HG02884 (cell line): Measurements from ENCODE around the gene LDAH.

Experiments
- ATAC-seq: cut with Tn5 transposase; IDR thresholded peaks from one replicate; pipeline ENCODE4 v1.9.1; 2021; ENCODE audit warnings: mild to moderate bottlenecking, moderate library complexity; ENCODE audit not compliant: unreplicated experiment

Gene LDAH

DNA sequence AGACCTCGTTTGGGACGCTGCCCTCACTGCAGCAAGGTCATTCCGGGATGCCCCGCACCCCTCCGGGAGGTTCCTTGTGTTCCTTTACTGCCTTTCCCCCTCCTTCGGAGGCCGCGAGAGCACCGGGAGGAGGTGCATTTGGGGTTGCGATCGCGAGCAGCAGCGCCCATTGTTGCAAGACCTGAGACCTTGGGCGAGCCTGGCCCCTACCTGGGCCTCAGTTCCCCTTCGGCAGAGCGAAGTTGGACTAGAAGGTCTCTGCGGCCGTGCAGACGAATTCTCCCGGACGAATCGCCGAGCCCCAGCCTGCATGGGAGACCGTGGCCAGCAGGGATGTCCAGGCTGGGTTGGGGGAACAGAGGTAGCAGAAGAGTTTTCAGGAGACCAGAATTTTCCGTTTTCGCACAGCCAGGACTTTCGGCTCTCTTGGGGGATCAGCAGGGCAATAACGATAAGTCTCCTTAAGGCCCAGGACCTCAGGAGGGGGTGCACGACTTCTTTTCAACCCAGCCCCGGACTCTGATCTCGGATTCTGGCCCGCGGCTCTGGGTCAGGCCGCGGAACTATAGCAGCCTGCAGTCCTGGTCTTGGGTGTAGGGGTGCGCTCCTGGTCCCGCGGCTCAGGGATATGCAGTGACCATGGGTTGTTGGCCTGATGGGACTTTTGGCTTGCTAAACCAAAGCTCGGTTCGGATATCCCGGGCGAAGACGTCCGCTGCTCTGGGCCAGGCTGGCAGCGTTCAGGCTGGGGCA, 153.2 kb downstream of the LDAH start:
- no peak for ATAC-seq

DNA sequence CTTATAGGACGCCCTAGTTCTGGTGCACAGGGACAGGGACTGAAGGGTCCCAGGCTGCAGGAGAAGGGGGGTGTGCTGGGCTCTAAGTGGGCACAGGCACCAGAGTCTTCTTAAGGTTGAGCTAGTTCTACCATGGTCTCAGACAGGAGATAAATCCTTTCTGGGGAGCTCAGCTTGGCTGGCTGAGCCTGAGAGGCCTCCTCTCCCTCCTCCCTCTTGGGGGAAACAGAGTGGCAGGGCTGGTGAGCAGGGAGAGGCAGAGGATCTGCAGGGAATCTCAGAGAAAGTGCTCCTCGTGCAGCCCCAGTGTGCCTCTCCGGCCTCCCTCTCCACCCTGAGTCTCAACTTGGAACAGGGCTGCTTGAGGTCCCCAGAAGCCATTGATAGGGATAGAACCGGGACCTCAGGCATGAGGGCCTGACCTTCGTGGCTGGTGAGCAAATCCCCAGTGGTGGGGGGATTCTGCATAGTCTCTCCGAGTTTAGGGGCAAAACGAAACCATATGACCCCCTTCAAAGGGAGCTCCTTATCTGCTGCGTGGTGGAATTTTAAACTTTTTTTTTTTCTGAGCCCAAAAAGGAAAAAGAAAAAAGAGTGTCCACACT, 153.9 kb downstream of the LDAH start:
- no peak for ATAC-seq

DNA sequence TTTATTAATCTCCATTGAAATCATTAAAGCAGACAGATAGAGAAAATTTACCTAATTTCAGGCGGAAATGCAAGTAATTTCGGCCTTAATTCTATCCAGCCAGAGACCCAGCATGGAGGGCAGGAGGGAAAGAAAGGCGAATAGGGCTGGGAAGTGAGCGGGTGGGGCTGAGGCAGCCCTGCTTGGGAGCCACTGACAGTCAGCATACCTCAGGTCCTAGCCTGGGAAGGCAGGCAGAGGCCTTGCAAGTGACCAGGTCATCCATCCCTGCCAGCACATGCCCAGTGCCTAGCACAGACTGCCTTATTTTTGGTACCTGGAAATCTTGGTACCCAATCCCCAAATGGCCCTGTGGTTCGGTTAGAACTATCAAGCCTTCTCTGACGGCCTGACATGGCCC, 154.4 kb downstream of the LDAH start:
- no peak for ATAC-seq

DNA sequence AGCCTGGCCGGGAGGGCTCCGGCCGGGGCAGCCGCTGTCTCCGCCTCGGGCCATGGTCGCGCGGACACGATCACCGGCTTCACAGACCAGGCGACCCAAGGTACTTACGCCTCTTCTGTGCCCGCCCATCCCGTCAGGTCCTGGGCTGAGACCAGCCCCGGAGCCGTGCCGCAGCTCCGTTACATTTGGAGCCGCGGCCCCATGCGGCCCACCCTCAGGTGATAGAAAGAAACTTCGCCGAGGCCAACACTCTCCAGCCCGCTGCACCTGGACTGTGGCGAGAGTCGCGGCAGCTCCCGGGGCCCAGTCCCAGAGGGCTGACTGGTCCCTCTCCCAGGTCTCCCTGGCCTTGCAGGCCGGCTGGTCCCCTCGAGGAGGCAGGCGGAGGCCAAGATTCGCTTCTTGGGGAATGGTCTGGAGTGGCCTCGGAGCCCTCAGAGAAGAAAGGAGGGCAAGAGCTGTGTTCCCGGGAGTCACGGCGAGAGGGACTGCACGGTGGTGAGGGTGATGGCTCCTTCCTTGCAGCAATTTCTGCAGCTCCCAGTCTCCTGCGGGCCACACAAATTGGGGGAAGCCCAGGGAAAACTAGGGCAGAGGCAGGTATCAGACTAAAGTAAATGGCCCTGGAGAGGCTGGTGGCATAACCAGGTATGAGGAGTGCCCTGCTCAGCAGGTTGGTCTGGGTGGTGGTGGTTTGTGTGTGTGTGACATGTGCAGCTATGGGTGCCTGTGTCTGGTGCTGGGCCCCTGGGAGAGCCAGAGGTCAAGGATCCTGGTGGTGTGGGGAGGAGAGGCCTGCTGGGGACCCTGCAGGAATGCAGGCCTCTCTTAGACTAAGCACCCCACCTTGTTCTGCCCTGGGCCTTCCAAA, 155.1 kb downstream of the LDAH start:
- ATAC-seq = no peak

DNA sequence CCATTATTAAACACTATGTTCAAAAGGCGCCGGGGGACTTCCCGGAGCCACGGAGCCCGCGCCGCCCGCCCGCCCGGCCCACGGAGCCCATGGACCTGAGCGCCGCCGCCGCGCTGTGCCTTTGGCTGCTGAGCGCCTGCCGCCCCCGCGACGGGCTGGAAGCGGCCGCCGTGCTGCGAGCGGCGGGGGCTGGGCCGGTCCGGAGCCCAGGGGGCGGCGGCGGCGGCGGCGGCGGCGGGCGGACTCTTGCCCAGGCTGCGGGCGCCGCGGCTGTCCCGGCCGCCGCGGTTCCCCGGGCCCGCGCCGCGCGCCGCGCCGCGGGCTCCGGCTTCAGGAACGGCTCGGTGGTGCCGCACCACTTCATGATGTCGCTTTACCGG, 155.8 kb downstream of the LDAH start:
- ATAC-seq = no peak

DNA sequence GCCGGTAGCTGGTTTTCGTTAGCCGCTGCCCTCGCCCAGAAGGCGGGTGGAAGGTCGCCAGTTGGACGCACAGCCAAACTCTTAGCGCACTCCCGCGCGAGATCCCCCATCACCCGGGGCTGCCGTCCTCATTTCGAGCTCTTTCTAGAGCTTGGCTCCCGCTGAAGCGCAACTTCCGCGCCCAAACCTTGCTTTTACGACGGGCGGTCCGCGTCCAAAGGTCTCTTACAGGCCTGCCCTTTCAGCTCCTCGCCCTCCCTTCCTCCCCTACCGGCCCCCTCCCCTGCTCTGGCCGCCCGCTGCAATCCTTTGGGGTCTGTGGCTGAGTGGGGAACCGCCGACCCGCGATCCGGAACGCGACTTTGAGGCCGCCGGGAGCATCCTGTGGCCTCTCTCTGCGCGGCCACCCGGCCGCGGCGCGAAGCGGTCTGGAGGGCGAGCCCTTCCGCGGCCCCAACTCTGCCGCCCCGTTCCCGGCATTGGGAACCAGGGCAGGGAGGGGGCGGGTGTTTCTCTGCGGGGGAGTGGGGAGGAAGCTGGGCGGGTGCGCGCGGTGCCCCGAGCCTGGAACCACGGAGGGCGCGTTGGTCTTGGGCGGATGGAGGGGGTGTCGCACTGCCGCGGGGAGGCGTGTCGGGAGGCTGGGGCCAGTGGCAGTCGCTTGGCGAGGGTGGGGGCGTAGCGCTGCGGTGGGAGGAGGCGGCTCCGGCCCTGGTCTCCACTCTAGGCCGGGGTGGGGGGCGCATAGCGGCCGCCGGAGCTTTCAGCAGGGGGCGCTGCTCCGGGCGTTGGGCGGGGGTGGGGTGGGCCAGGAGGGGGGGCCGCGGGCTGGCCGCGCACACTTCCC, 156.4 kb downstream of the LDAH start, which contains the start of gene GDF7:
GDF7 (plus strand) TSS at position 841 of the 847 bp plus-strand sequence. CDS start 96 bp downstream, outside the sequence.
- ATAC-seq = no peak

DNA sequence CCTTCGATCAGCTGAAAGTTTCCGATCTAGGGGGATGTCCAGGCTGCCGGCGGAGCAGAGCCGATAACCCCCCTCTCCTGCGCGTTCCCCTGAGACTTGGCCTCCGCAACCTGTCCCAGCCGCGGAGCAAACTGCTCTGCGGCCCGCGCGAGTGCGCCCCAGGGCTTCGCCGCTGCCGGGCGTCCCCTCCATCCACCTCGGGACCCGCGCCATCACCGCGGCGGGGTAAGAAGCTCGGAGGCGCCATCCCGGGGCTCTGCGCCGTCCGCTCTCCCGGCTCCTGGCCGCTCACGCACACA, 156.9 kb downstream of the LDAH start:
- no peak for ATAC-seq

DNA sequence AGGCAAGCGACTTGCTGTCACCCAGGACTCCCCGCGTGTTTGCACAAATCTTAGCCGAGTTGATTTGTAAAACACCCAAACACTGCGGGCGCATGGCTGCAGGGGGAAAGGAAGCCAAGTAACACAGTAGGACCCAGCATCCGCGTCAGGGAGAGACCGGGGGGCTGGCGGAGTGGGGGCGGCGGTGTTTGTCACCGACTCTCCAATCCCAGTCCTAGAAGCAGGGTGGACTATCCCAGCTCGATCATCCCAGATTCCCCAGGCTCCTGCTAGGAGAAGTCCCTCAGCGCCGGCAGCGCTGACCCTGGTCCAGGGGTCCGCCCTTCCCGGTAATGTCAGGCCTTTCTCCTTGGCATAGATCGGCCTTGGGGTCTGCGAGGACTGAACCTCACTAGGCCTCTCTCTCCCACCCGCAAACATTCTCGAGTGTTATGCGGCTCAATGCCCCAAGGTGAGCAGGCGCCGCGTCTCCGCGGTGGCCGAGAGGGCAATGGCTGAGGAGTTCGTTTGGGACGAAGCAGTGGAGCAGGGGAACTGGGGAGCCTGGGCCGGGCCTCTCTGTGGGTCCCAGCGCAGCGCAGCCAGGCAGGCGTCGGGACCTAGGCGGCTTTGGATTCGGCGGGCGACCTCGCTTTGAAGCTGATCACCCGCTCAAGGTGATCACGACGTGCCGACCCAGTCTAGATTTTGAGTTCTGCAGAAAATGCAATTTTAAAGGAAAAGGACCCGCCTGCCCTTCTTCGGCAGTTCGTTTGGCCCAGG, 157.5 kb downstream of the LDAH start:
- ATAC-seq = no peak

DNA sequence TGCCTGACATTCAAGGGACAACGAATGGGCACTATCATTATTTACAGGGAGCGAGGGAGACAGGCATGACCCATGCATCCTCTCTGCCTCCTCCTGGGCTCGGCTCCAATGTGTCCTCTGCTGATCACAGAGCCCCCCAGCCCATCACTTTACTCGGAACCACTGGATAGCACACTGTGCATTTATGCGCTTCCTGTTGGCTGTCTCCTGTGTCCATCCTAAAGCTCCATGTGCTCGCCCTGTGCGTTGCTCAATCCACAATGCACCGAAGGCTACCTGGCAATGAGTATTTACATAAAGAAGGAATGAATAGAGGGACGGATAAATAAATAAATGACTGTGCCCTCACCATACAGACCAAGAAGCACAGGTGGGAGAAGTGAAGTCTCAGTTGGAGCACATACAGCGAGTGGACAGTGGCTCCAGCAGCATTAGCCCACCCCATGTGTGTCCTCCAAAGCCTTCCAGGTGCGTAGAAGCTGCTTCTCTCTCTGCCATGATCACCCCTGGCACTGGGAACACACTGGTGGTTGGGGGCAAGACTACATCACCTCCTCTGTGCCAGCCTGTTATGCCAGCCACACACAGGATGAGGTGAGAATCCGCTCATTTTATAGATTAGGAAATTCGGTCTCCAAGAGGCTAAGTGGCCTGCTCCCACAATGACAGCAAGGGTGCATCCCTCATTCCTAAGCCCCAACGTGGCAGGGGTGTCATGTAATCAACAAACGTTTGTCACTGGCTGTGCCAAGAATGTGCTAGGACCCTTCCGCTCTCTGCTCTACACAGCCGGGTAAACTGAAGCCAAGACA, 158.3 kb downstream of the LDAH start:
- ATAC-seq = no peak

DNA sequence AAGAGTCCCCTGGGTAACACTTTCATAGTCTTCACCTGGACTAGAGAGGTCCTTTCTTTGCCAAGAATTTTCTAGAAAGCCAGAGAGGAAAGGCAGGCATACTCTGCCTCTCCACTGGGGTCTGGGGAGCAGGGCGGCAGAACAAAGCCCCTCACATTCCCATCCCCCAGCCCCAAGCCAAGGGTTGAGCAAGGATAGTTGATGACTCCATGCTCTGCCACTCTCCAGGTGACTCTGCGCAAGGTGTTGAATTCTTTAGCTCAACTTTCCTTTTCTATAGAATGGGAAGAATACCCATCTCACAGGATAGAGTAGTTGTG, 158.9 kb downstream of the LDAH start:
- no peak for ATAC-seq

DNA sequence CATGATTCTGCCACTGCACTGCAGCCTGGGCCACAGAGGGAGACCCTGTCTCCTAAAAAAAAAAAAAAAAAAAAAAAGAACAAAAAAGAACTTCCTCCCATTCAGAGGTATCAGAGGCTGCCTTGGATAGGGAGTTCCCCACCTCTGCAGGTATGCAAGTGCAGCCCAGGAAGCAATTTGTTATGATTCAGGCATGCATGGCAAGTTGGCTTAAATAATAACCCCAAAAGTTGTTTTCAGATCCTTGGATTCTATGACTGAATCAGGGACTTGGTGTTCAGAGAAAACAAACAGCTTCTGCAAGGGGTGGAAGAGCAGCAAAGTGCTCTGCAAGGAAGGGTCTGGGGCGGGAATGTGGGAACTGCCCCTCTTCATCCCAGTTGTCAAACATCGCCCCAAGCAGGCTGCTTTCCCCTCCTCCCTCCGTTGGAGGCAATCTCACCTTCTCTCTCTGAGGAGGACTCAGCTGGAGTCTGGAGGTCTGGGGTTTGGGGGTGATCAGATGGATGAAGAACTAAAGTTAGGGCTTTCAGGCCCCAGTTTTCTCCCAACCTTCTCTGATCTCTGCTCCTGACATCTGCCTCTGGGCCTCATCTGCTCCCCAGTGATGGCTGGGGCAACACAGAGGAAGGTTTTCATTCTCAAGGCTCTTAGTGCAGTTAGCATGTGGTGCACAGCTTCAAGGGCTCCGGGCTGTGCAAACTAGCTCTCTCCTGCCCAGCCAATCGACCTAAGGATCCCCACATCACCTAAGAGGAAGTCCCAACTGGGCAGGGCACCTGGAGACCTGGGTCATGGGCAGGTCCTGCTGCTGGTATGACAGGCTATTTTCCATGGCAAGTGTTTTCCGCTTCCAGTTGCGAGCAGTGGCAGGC, 159.5 kb downstream of the LDAH start:
- ATAC-seq = no peak

DNA sequence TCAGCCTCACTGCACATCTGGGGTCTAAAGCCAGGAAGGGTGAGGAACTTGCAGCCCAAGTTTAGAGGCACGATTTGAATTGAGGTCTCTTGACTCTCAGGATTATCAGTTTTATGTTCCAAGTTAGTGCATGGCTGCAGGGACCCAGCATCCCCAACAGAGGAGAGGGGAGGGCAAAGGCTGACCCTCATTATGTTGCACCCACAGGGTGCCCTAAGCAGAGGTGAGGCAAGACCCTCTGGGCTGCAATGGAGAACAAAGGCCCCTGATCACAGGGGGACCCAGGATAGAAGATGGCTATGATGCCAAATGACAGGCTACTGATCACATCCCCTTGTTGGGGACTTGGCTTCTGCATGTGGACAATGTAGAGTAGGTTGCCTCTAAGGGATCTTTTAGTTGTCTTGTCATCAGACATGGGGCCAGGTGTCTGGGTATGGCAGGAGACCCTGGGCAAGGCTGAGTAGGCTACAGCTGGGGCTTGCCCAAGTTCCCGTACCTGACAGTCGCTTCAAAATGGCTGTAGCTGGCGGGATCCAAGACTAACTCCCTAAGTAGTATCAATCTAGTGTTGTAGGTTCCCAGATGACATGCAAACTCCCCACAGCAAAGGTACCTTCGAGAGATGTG, 160.5 kb downstream of the LDAH start:
- ATAC-seq = no peak

DNA sequence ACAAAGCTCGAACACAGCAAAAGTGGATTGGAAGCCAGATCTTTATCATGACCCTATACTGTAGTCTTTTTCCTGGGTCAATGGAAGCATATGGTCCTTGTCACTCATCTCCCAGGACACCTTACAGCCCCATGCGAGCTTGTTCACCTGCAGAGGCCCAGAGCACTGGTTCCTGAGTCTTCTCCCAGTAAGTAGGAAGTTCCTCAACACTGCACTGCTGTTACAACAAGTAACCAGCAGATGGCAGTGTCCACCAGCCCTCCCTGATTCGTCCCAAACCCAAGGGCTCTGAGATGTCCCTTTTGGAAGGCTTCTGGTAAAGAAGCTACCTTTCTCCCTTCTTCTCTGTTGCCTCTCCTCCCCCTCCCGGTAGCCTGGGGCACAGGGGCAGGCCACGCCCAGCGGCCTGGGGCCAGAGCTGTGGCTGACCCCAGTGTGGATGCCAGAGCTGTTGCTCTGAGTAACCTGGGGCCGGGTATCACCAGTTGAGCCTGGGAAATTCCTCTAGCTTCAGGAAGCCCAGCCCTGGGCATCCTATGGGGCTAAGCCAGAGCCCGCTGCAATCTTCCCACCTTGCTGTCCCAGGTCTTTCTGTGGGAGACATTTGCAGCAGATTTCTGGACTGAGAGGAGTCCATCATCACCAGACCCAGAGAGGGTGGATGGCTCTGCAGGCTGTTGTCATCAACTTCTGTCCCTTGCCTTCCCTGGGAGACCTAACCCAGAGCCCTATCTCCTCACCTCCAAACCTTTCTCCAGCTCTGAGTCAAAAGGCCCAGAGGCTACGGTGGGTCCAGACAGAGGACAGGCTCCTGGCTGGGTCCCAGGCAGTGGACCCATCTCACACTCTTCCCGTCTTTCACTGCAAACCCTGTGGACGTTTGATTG, 161.2 kb downstream of the LDAH start:
- ATAC-seq = peak; percentile 56

DNA sequence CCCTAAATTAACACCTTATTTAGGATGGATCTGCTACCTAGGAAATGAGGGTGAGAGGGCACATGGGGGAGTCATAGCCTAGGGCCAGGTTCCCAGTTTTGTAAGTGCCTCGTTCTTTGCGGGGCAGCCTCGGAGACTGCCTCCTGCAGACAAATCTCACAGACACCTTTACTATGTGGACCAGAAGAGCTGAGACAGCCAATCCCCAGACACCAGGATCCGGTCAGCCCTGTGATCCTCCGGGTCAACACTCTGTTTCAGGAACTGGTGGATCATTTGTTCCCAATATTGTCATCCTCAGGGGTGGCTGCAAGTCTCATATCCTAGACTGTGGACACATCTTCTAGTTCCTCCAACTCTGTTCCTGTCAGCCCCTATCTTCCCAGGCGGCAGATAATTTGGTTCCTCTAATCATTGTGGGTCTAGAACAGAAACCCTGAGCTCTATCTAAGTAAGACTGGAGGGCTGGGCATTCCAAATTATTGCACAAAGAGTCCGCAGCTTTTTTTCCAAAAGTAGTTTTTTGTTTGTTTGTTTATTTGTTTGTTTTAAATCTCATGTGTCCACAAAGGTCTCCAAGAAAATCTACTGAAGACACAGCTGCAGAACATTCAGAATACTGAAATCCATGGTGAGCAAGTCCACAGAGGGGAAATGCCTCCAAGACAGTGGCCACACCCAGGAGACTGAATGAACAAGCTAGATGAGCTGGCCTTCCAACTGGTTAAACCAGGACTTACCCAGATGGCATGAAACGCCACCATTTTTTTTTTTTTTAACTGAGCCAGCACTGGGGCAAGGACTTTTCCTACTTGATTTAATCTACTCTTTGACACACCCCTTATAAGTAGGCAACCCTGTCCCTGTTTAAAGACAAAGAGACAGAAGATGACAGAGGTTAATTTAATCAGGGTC, 162.1 kb downstream of the LDAH start:
- no peak for ATAC-seq

DNA sequence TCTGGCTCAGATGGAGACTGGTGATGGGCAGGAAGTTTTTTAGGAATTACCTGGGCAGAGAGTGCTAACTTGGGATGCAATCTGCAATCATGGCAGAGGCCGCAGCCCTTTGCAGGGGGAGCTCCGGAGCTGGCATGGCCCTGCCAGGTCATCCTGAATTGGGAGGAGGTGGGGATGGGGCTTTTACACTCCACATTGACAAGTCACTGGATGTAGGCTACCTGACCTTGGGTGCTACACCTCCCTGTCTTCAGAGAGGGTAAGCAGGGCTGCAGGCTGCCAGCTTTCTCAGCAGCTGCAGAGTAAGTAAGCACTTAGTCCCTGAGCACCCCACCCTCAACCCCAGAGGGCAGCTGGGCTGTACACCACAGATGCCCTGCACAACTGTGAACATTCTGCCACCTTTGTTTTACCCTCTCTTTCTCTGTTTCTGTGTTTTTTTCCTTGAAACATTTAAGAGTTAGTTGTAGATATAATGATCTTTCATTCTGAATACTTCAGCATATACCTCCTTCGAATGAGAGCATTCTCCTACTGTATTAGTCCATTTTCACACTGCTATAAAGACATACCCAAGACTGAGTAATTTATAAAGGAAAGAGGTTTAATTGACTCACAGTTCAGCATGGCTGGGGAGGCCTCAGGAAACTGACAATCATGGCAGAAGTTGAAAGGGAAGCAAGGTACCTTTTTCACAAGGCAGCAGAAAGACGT, 165.2 kb downstream of the LDAH start:
- no peak for ATAC-seq

DNA sequence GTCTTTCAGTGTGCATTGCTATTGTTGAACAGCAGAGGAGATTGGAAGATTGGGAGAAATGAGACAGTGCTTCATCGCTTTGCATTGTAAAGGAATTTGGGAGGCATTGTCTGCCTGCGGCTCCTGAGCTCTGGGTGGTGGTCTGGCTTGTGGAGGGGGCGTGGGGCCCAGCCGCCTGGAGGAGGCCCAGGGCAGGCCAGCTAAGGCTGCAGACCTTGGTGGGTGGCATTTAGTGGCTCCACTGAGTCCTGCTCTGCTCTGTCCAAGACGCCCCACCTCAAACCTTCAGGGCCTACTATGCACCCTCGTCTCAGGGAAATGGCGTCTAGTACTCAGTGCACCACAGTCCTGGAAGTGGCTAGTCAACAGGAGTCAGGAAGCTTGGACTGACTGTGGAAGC, 166.3 kb downstream of the LDAH start:
- ATAC-seq = no peak
